HL-60/S4 (cell line): ENCODE data around the gene TMEM114.

ENCODE experiments used
- in situ Hi-C: fragments of 300-500 bp; cut with MboI; formaldehyde crosslinking; loops from 2 replicates; pipeline ENCODE4 v1.14.3; 2022; ENCODE audit warnings: low sequenced_read_pairs

TMEM114 gene

GRCh38 chr16:8589900-8590688, at the start of gene TMEM114:
Gene TMEM114, minus strand, starts transcription at chr16:8590511. Its CDS starts 673 bp downstream, at chr16:8589838.
- in situ Hi-C loops = no loop called here

- in situ Hi-C loops = no loop called here
Measured at GRCh38 chr16:8639694-8640093, 49.4 kb upstream of the TMEM114 start.

- in situ Hi-C loops = no loop called here
Measured at GRCh38 chr16:8634991-8635736, 44.9 kb upstream of the TMEM114 start.

GRCh38 chr16:8632675-8633182, 42.4 kb upstream of the TMEM114 start:
- in situ Hi-C loops = no loop called here

- in situ Hi-C loops = no loop called here
Measured at GRCh38 chr16:8631818-8632465, 41.6 kb upstream of the TMEM114 start.

GRCh38 chr16:8631373-8631772, 41.1 kb upstream of the TMEM114 start:
- in situ Hi-C loops = no loop called here

GRCh38 chr16:8630255-8630953, 40.1 kb upstream of the TMEM114 start:
- in situ Hi-C loops = no loop called here

- in situ Hi-C loops = no loop called here
Measured at GRCh38 chr16:8628981-8629725, 38.8 kb upstream of the TMEM114 start.

- in situ Hi-C loops = no loop called here
Measured at GRCh38 chr16:8627456-8627855, 37.1 kb upstream of the TMEM114 start.

- in situ Hi-C loops = no loop called here
Measured at GRCh38 chr16:8626946-8627345, 36.6 kb upstream of the TMEM114 start.

GRCh38 chr16:8625491-8626087, 35.3 kb upstream of the TMEM114 start:
- in situ Hi-C loops = no loop called here

- in situ Hi-C loops = no loop called here
Measured at GRCh38 chr16:8623634-8624033, 33.3 kb upstream of the TMEM114 start.

- in situ Hi-C loops = no loop called here
Measured at GRCh38 chr16:8622315-8622656, 32.0 kb upstream of the TMEM114 start.

GRCh38 chr16:8621572-8622314, 31.4 kb upstream of the TMEM114 start, which contains the start of gene METTL22:
Gene METTL22, plus strand, starts transcription at chr16:8621698. Its CDS starts 3,968 bp downstream, at chr16:8625666.
- in situ Hi-C loops = no loop called here

- in situ Hi-C loops = no loop called here
Measured at GRCh38 chr16:8621222-8621571, 30.9 kb upstream of the TMEM114 start.

- in situ Hi-C loops = no loop called here
Measured at GRCh38 chr16:8620535-8620934, 30.2 kb upstream of the TMEM114 start.

GRCh38 chr16:8619671-8620370, 29.5 kb upstream of the TMEM114 start:
- in situ Hi-C loops = no loop called here

- in situ Hi-C loops = no loop called here
Measured at GRCh38 chr16:8614435-8615029, 24.2 kb upstream of the TMEM114 start.
